Germinal center (tissue), 1 donor: ENCODE data around the gene CDC42EP4.
"Not testable (repeated sequence)": the region's sequence is repeated elsewhere in the genome, so short reads cannot be mapped to it uniquely, and the experiment has no call there.

Experiments used
- DNase-seq: peaks from one replicate; pipeline ENCODE4 v3.0.0; 2012; ENCODE audit warnings: mixed read lengths, low spot score

The CDC42EP4 gene

DNA sequence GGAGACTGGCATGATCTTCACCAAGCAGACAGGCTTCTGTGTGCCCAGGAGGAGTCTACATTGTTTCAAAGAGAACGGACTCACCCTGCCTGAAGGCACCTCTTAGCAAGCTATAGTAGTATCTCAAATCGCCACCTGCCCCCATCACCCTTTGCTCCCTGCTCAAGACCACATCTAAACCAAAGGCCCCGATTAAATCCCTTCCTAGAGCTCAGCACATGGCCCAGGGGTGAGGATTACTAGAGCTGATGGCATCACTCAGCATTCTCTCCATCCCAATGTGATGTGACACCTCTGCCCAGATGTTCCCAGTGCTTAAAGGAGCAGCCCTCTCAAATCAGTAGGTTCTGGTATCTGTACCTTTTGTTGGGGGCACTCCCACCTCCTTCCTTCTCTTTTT is 8.0 kb upstream of the CDC42EP4 start:
- DNase-seq, result no peak

DNA sequence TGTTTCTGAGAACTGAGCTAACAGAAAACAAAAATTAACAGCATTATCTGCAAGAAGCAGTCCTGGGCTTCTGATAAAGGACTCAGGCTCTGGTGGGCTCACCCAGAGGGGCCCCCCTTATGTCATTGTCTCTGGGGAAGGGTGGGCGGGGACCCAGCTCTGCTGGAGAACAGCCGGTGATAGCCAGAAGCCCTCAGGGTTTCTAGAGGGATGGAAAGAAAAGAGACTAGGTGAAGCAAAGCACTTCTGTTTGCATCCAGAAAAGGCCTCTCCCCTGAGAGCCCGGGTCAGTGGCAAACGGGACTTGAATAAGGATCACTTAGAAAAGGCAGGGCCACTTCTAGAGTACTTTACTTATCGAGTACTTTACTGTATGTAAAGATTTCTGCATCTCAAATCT is 7.0 kb upstream of the CDC42EP4 start:
- no peak for DNase-seq

- no peak for DNase-seq
These were observed 6.6 kb upstream of the CDC42EP4 start for GRCh38 chr17:73318427-73318813.

- no peak for DNase-seq
These were observed 6.0 kb upstream of the CDC42EP4 start for GRCh38 chr17:73317513-73318426.

DNA sequence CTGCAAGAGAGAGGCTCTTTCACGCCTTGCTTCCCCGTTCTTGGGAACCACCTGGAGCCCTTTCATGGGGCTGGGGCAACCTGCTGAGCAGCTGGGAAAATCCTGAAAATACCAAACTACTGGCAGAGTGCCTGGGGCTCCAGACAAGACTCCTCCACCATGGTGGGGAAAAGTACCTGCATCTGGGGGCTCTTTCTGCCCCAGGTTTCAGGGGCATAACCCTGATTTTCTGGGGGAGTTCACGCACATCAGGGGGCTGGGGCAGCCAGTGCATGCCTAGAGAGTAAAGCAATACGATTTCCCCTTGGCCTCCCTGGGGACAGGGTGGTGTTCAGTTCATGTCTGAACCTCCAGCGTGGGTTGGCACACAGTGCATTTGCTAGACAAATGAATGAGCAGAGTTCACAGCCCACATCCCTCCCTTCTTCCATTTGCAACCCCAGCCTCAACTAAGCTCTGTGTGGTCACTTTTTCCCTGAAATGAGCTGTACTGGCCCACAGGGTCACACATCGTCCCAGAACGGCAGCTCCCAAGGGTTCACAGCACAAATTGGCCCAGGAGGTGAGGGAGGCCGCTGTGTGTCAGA is 5.2 kb upstream of the CDC42EP4 start:
- no peak for DNase-seq

DNA sequence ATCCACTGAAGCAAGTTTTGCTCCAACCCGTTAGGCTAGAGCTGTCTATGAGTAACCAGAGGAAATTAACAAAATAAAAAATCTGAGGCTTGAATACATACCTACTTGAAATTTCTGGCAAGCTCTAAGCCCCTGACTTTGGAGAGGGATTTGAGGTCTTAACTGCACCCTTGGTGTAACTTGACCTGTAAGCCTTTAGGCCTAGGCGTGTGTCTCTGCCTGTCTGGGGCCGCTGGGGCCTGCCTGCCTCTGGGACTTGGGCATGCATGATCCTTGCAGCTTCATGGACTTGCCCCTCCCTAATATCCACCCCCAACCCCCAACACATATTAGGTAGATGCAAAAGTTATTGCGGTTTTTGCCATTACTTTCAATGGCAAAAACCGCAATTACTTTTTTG is 3.7 kb upstream of the CDC42EP4 start:
- no peak for DNase-seq

DNA sequence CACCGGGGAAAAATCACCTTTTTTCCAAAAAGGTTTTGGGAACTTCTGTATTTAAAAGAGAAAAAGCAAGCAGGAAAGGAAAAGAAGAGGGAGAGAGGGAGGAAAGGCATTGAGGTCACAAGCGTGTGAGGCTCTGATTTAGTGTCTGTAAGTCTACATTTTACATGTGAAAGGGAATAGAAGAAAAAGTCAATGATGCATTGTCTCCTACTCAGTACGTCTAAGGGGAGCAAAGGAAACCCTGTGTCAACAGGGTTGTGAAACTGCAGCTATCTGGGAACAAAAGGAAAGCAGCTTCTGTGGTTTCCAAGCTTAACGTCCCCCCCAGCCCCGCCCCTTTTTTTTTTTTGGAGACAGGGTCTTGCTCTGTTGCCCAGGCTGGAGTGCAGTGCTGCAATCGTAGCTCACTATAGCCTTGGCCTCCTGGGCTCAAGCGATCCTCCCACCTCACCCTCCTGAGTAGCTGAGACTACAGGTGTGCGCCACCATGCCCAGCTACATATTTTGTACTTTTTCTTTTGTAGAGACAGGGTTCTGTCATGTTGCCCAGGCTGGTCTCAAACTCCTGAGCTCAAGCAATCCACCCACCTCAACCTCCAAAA is 1.8 kb upstream of the CDC42EP4 start:
- no peak for DNase-seq

GRCh38 chr17:73312887-73313286 is 1.1 kb upstream of the CDC42EP4 start:
- DNase-seq, result not testable (repeated sequence)

GRCh38 chr17:73311428-73311780 is 397 bp downstream of the CDC42EP4 start:
- no peak for DNase-seq

- no peak for DNase-seq
These were observed 1.8 kb downstream of the CDC42EP4 start for GRCh38 chr17:73309727-73310596.

DNA sequence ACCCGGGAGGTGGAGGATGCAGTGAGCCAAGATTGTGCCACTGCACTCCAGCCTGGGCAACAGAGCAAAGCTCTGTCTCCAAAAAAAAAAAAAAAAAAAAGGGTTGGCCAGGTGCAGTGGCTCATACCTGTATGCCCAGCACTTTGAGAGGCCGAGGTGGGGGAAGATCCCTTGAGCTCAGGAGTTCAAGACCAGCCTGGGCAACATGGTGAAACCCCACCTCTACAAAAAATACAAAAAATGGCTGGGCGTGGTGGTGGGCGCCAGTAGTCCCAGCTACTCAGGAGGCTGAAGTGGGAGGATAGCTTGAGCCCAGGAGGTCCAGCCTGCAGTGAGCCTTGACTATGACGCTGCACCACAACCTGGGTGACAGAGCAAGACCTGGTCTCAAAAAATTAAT is 2.8 kb downstream of the CDC42EP4 start:
- DNase-seq, result not testable (repeated sequence)

DNA sequence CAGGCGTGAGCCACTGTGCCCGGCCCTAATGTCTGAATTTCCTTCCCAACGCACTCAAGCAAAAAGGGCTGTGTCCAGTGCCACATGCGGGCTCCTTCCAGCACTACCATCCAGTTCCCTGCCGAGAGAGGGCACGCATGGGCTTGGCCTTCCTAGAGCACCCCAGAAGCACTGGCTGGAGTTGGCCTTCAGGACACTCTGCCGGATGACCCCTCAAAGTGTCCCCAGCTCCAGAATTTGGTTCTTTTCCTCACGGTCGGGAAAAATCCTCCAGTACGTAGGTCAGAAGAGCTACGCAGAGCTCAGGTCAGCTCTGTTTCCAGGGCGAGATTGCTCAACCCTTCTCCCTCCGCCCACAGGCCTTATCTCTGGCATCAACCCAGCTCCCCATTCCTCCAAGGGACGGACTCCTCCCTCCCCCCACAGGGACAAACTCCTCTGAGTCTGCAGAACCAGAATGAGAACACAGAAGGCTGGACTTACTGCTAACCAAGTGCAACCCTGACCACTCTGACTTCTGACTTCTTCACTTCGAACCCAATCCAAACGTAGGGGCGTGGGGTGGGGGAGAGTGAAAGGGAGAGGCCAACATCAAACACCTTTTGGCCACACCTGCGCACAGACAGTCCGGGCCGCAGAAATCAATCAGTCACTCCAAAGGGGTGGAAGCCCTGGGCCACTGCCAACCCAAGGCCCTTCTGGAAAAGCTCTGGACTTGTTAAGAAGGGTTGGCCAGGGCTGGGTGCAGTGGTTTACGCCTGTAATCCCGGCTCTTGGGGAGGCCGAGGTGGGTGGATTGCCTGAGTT is 3.6 kb downstream of the CDC42EP4 start:
- no peak for DNase-seq

GRCh38 chr17:73307130-73307529 is 4.7 kb downstream of the CDC42EP4 start:
- DNase-seq, result no peak

DNA sequence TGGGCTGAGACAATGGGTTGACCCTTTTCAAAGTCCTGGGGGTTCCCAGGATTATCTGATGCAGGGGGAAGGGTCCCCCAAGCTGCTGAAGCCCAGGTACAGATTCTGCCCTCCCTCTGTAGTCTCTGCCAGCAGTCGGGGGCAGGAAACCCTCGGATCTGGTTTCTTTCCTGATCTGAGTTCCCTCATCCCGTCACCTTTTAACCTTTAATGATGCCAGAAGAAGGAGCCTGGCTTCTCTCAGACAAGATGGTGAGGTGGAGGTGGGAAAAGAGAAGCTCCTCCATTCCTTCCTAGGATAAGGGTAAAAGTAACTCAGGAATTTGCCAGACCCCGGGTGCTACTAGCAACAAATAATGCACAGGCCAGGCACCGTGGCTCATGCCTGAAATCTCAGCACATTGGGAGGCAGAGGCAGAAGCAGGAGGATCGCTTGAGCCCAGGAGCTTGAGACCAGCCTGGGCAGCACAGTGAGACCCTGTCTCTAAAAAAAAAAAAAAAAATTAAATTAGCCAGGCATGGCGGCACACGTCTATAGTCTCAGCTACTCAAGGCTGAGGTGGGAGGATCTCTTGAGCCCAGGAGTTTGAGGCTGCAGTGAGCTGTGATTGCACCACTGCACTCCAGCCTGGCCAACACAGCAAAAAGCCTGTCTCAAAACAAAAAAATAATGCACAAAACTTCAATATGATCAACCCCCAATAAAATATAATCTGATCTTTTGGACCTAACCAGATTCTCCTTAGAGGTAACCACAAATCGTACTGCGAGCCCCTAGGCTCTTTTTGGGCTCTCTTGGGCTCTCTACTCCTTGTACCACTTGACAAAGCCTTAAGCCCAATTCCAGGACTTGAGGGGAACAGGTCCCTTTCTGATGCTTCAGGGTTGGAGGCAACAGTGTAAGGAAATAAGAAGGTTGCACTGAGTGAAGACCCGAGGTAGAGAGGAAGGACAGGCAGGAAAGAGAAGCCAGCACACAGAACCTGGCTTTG is 5.7 kb downstream of the CDC42EP4 start:
- DNase-seq, result no peak

GRCh38 chr17:73304971-73305812 is 6.6 kb downstream of the CDC42EP4 start:
- DNase-seq, result no peak

DNA sequence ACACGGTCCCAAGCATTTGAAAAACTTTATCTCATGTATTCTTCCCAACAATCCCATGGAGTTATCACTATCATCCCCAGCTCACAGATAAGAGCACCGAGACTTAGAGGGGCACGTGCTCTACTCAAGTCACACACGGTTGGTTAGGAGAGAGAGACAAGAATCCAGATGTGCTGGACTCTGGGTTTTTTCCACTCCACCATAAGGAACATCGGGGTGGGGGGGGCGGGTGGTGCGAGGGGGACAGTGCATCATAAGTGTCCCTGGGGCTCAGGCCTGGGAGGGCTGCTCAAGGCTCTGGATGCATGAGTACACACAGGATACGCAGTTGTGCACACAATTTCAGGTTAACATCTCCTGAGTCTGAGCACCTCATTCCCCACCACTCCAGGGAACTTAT is 7.4 kb downstream of the CDC42EP4 start:
- no peak for DNase-seq

DNA sequence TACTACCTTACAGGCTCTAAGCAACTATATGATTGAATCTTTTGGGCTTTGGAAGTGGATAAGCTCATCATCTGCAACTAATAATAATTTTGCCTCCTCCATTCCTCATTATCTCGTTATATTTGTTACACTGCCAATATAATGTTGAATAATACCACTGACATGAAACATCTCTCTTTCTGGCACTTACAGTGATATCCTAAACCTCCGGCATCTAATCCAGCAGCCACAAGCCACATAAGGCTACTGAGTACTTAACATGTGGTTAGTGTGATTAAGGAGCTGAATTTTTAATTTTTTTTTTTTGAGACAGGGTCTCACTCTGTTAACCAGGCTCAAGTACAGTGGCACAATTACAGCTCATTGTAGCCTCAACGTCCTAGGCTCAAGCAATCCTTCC is 9.6 kb downstream of the CDC42EP4 start:
- no peak for DNase-seq

- no peak for DNase-seq
These were observed 10.4 kb downstream of the CDC42EP4 start for GRCh38 chr17:73301369-73301768.

DNA sequence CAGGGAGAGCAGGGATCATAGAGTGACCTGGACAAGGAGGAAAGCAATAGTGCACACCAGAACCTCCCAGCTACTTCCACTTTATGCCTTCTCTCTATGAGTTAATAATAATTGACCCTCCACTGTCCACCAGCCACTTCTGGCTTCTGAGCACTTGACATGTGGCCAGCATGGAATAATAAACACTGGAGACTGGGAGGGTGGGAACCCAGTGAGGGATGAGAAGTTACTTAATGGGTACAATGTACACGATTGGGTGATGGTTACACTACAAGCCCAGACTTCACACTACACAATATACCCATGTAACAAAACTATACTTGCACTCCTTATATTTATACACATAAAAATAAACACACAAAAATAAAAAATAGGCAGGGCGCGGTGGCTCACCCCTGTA is 11.4 kb downstream of the CDC42EP4 start:
- no peak for DNase-seq
